HG02970 (cell line): ENCODE data around the gene GSG1L.
"Not testable (repeated sequence)": the region's sequence is repeated elsewhere in the genome, so short reads cannot be mapped to it uniquely, and the experiment has no call there.

ENCODE experiments used
- ATAC-seq: cut with Tn5 transposase; IDR thresholded peaks from one replicate; pipeline ENCODE4 v1.9.1; 2021; ENCODE audit warnings: mild to moderate bottlenecking, moderate library complexity, moderate number of reproducible peaks; ENCODE audit not compliant: unreplicated experiment, low FRiP score

Gene GSG1L

GRCh38 chr16:27993587-27993986 is 69.9 kb downstream of the GSG1L start:
- ATAC-seq: no peak

GRCh38 chr16:27991876-27992275 is 71.6 kb downstream of the GSG1L start:
- ATAC-seq: no peak

- no peak for ATAC-seq
Observed at GRCh38 chr16:27985981-27986380, 77.5 kb downstream of the GSG1L start.

- no peak for ATAC-seq
Observed at GRCh38 chr16:27984121-27984520, 79.4 kb downstream of the GSG1L start.

- no peak for ATAC-seq
Observed at GRCh38 chr16:27983244-27983643, 80.3 kb downstream of the GSG1L start.

GRCh38 chr16:27982184-27982583 is 81.3 kb downstream of the GSG1L start:
- no peak for ATAC-seq

GRCh38 chr16:27980919-27981700 is 82.4 kb downstream of the GSG1L start:
- no peak for ATAC-seq

- no peak for ATAC-seq
Observed at GRCh38 chr16:27980076-27980775, 83.3 kb downstream of the GSG1L start.

GRCh38 chr16:27979668-27980067 is 83.8 kb downstream of the GSG1L start:
- not testable (repeated sequence) for ATAC-seq

GRCh38 chr16:27978876-27979275 is 84.6 kb downstream of the GSG1L start:
- no peak for ATAC-seq

- ATAC-seq: no peak
Observed at GRCh38 chr16:27977966-27978365, 85.5 kb downstream of the GSG1L start.

- no peak for ATAC-seq
Observed at GRCh38 chr16:27976990-27977389, 86.5 kb downstream of the GSG1L start.

GRCh38 chr16:27974896-27975540 is 88.5 kb downstream of the GSG1L start:
- ATAC-seq: no peak

- no peak for ATAC-seq
Observed at GRCh38 chr16:27973678-27974077, 89.8 kb downstream of the GSG1L start.

- no peak for ATAC-seq
Observed at GRCh38 chr16:27972500-27972899, 91.0 kb downstream of the GSG1L start.

GRCh38 chr16:27969574-27969973 is 93.9 kb downstream of the GSG1L start:
- ATAC-seq: no peak

GRCh38 chr16:27967169-27967568 is 96.3 kb downstream of the GSG1L start:
- ATAC-seq: no peak

- ATAC-seq: no peak
Observed at GRCh38 chr16:27966756-27967155, 96.8 kb downstream of the GSG1L start.

- ATAC-seq: no peak
Observed at GRCh38 chr16:27965801-27966200, 97.7 kb downstream of the GSG1L start.

- no peak for ATAC-seq
Observed at GRCh38 chr16:27963471-27963965, 100.0 kb downstream of the GSG1L start.

- ATAC-seq: no peak
Observed at GRCh38 chr16:27962197-27962596, 101.3 kb downstream of the GSG1L start.
